K562 (cell line): ENCODE measurements around the gene MAP3K7. TPM values are rescaled to one million over a fixed set of nuclear protein-coding genes. Genes with fewer than 3 reads are reported as not detected.

Source experiments
- ATAC-seq: fragments of 200-7000 bp; cut with Tn5 transposase; 3 replicates; pipeline ENCODE4 v1.9.1; 2020; ENCODE audit warnings: moderate library complexity
- BruUV-seq: library from RNA; stranded (reverse); fragments of 400-500 nt; replicated peaks from 2 replicates; lab custom pipeline; 2021; lab: Mats Ljungman, UMichigan
- CTCF ChIA-PET: fragments of 300-600 bp; formaldehyde crosslinking; extraction: SDS; loops from one replicate; lab custom pipeline; 2021; ENCODE audit warnings: low intra/inter-chr PET ratio; lab: Yijun Ruan, JAX
- POLR2A ChIA-PET: fragments of 300-600, 350-650 bp; sonication (Branson Sonifier 250); formaldehyde crosslinking; extraction: SDS; loops from one replicate; lab custom pipeline; 2021; ENCODE audit warnings: antibody characterized with exemption, inconsistent platforms; lab: Yijun Ruan, JAX
- DNase-seq, 4 experiments: peaks; one replicate each; pipeline versions ENCODE4 v3.0.0 to v3.0.0-alpha.2; 2011 to 2018; ENCODE audit warnings: low spot score in 3 of 4, mixed read lengths in 3 of 4; ENCODE audit errors: extremely low read depth in 1 of 4
- FAIRE-seq: peaks from 2 replicates; lab custom pipeline; 2011; peaks lifted over from hg19 to GRCh38; lab: Jason Lieb, UNC
- H2AFZ ChIP-seq: 2 replicates; pipeline ENCODE4 v1.6.0; 2011; ENCODE audit warnings: low read depth, low read length, control low read depth, inconsistent platforms
- H3K27ac ChIP-seq: fragments of 200-600 bp; 3 replicates; pipeline ENCODE4 v1.8.0; 2011; ENCODE audit warnings: low read depth, mild to moderate bottlenecking, control low read depth, inconsistent platforms, low read length, moderate library complexity, mixed read lengths; ENCODE audit errors: extremely low read depth
- H3K27me3 ChIP-seq, 2 experiments: fragments of 300-600 bp in 1 of 2; 2 replicates in 1 of 2; 3 replicates in 1 of 2; pipeline versions ENCODE4 v1.6.0 to v1.8.0; 2011; ENCODE audit warnings: inconsistent platforms in 2 of 2, low read length in 2 of 2, mild to moderate bottlenecking in 1 of 2, mixed read lengths in 1 of 2, moderate library complexity in 1 of 2; ENCODE audit not compliant: control insufficient read depth in 2 of 2, insufficient read depth in 2 of 2
- H3K36me3 ChIP-seq: fragments of 300-600 bp; 3 replicates; pipeline ENCODE4 v1.8.0; 2011; ENCODE audit warnings: mild to moderate bottlenecking, low read length, inconsistent platforms; ENCODE audit not compliant: control insufficient read depth, insufficient read depth
- H3K4me1 ChIP-seq, 2 experiments: fragments of 200-600 bp in 1 of 2; replicated peaks in 1 of 2; 2 replicates in 1 of 2; 3 replicates in 1 of 2; pipeline versions ENCODE4 v1.5.1 to v1.8.0; 2011; ENCODE audit warnings: inconsistent platforms in 2 of 2, low read length in 2 of 2, mild to moderate bottlenecking in 1 of 2, mixed read lengths in 1 of 2, moderate library complexity in 1 of 2; ENCODE audit not compliant: control insufficient read depth in 2 of 2, insufficient read depth in 2 of 2
- H3K4me2 ChIP-seq: 2 replicates; pipeline ENCODE4 v1.6.1; 2011; ENCODE audit warnings: low read length, control low read depth, inconsistent platforms, mixed read lengths; ENCODE audit not compliant: insufficient read depth
- H3K4me3 ChIP-seq: fragments of 200-600 bp; sonication (generic), shearing (Covaris generic); 2 replicates; pipeline ENCODE4 v1.5.1; 2016; ENCODE audit warnings: control low read depth, inconsistent platforms
- H3K79me2 ChIP-seq: fragments of 200-600 bp; 3 replicates; pipeline ENCODE4 v1.8.0; 2011; ENCODE audit warnings: low read length, inconsistent platforms; ENCODE audit not compliant: control insufficient read depth, insufficient read depth
- H3K9ac ChIP-seq, 2 experiments: 2 replicates each; pipeline versions ENCODE4 v1.6.0 to v1.6.1; 2011; ENCODE audit warnings: low read depth in 2 of 2, low read length in 2 of 2, control low read depth in 1 of 2, inconsistent platforms in 1 of 2, mild to moderate bottlenecking in 1 of 2, mixed read lengths in 1 of 2; ENCODE audit not compliant: insufficient read depth in 1 of 2
- H3K9me1 ChIP-seq: one replicate; pipeline ENCODE4 v1.6.0; 2011; ENCODE audit warnings: inconsistent platforms, mild to moderate bottlenecking, low read length, moderate library complexity; ENCODE audit not compliant: control insufficient read depth, insufficient read depth
- H3K9me3 ChIP-seq: replicated peaks from 2 replicates; pipeline ENCODE4 v1.5.1; 2011; ENCODE audit warnings: low read depth, low read length, inconsistent platforms; ENCODE audit not compliant: control insufficient read depth, insufficient read depth
- H4K20me1 ChIP-seq: replicated peaks from 2 replicates; pipeline ENCODE4 v1.6.1; 2011; ENCODE audit warnings: low read length, inconsistent platforms, mixed read lengths; ENCODE audit not compliant: control insufficient read depth, insufficient read depth
- DPF2 ChIP-seq: fragments of 450-650 bp; IDR thresholded peaks from 2 replicates; pipeline ENCODE4 v1.6.1; 2016
- FOSL1 ChIP-seq: fragments of 200-800 bp; sonication (Bioruptor generic); conservative IDR thresholded peaks from 2 replicates; pipeline ENCODE4 v1.6.1; 2016; ENCODE audit warnings: missing genetic modification characterization, missing compliant biosample characterization
- HMGXB4 ChIP-seq: sonication (generic); formaldehyde crosslinking; IDR thresholded peaks from 2 replicates; pipeline ENCODE4 v1.8.1; 2023; ENCODE audit warnings: mild to moderate bottlenecking, missing genetic modification reagents
- PBX2 ChIP-seq, 2 experiments: IDR thresholded peaks in 1 of 2; conservative IDR thresholded peaks in 1 of 2; 2 replicates each; pipeline ENCODE4 v1.6.1; 2016; ENCODE audit warnings: low read depth in 2 of 2, mild to moderate bottlenecking in 1 of 2, missing compliant biosample characterization in 1 of 2, missing genetic modification characterization in 1 of 2, moderate library complexity in 1 of 2
- WGBS: fragments of 100-300 bp; shearing (Covaris generic); methylation state at CpG from one replicate; pipeline ENCODE4 v1.1.6; 2016; ENCODE audit warnings: low coverage, mixed read lengths; ENCODE audit not compliant: insufficient coverage; ENCODE audit errors: missing lambda C conversion rate; 5-methylcytosine and 5-hydroxymethylcytosine counted together
- in situ Hi-C: fragments of 300-500 bp; cut with MboI; formaldehyde crosslinking; loops from 4 replicates; pipeline ENCODE4 v1.15.0; 2018; ENCODE audit warnings: inconsistent platforms, mixed read lengths
- intact Hi-C: fragments of 100-400 bp; cut with micrococcal nuclease; formaldehyde crosslinking; loops from 2 replicates; pipeline ENCODE4 v1.14.2; 2022
- polyA plus RNA-seq, 8 experiments: library from polyadenylated mRNA; depleted of rRNA in 4 of 8; stranded (reverse) in 5 of 8; unstranded in 3 of 8; fragments of >200 nt; fragmentation: Nextera tagmentation in 2 of 8; fragmentation: Illumina TruSeq in 1 of 8; extraction: Ambion mirVana in 2 of 8; extraction: Trizol in 1 of 8; gene quantifications; 2 replicates each; pipeline versions ENCODE4 v1.2.1 to v1.2.3, GENCODE V29; 2011 to 2014; ENCODE audit warnings: inconsistent platforms in 1 of 8, missing spikeins in 1 of 8
- total RNA-seq, 7 experiments: library from RNA; depleted of rRNA in 6 of 7; stranded (reverse); fragments of >200 nt in 6 of 7; fragmentation: Illumina TruSeq in 2 of 7; extraction: Trizol in 2 of 7; gene quantifications; 2 replicates each; pipeline versions ENCODE4 v1.2.1 to v1.2.3, GENCODE V29; 2011 to 2021; ENCODE audit warnings: low replicate concordance in 1 of 7

Gene MAP3K7
- total and polyA plus RNA-seq, 9 of the 15 experiments (the other 6 are each of a cell fraction or from before 2014, with no cell fraction given), result 13.4 to 60.9 (median 34.8) TPM

DNA sequence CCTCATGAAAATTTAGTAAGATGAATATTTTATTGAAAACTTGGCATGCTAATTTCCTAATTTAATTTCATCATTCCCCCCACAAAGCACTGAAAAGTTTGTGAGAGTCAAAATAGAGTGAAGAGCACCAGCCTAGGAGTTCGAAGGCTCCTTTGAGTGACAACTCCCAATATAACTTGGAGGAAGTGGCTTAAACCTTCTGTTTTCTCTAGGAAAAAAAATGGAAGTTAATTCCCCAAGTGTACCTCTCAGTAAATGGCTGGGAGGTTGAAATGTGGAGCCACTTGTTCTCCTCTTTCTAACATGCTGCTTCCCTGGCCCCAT lies 107.3 kb downstream of the MAP3K7 start:
- POLR2A ChIA-PET, result interaction anchor here (0.6 to 0.9 kb wide), 4 partner anchors 45 to 1652 kb away, joined by 3 to 4 read pairs (median 3); no protein-coding TSS in a partner anchor
- Histone ChIP-seq H3K9me1 (no peaks in the 10 kb centered on the region), H3K4me1 (peaks cover 0 to 12% of the 10 kb centered on the region in 2 experiments; a peak in 3 of 5 replicates), H3K36me3 (no peaks in the 10 kb centered on the region), H3K27me3 (no peaks in the 10 kb centered on the region; a peak in 1 of 5 replicates), H3K4me3 (no peak overlapping the region), H4K20me1 (no peaks in the 10 kb centered on the region), H3K4me2 (no peak overlapping the region), H3K9me3 (no peaks in the 10 kb centered on the region), H3K27ac (no peak overlapping the region), H3K79me2 (no peaks in the 10 kb centered on the region), H3K9ac (no peak overlapping the region), H2AFZ (no peak overlapping the region)
- in situ Hi-C loops (loop anchor here (5.0 to 10.0 kb wide), 4 partner anchors 77 to 542 kb away; no protein-coding TSS in a partner anchor), intact Hi-C loops (loop anchor here (1.0 to 10.0 kb wide), 7 partner anchors 77 to 539 kb away; no protein-coding TSS in a partner anchor)
- TF ChIP-seq DPF2 (no peak), FOSL1 (peak; percentile 57), HMGXB4 (CRISPR knock-in tag) (no peak), PBX2 (CRISPR knock-in tag; IDR thresholded peaks at IDR 0.05; ENCODE audit: low read depth) (no peak), PBX2 (tag; conservative IDR thresholded peaks at IDR 0.05; ENCODE audit: low read depth) (0 out of 2 replicates have a peak, but pooled peaks have one; percentile 20)
- 90% methylated on average over 1 of the region's 1 CpG for WGBS
- DNase-seq (no peak), FAIRE-seq (no peak), ATAC-seq (no peak)
- no TSS peak for BruUV-seq
- CTCF ChIA-PET, result interaction anchor here (1.0 to 1.8 kb wide), 5 partner anchors 192 to 540 kb away, joined by 3 to 6 read pairs (median 5); no protein-coding TSS in a partner anchor
